GM19468 (cell line): ENCODE measurements around the gene GLDN.

ENCODE experiments used
- ATAC-seq: cut with Tn5 transposase; IDR thresholded peaks from one replicate; pipeline ENCODE4 v1.9.1; 2021; ENCODE audit warnings: mild to moderate bottlenecking, moderate library complexity, moderate number of reproducible peaks; ENCODE audit not compliant: unreplicated experiment; ENCODE audit errors: extremely low read depth

GLDN gene

GRCh38 chr15:51321316-51321715 lies 20.1 kb upstream of the GLDN start:
- no peak for ATAC-seq

- no peak for ATAC-seq
Observed at GRCh38 chr15:51322621-51323296, 18.7 kb upstream of the GLDN start.

DNA sequence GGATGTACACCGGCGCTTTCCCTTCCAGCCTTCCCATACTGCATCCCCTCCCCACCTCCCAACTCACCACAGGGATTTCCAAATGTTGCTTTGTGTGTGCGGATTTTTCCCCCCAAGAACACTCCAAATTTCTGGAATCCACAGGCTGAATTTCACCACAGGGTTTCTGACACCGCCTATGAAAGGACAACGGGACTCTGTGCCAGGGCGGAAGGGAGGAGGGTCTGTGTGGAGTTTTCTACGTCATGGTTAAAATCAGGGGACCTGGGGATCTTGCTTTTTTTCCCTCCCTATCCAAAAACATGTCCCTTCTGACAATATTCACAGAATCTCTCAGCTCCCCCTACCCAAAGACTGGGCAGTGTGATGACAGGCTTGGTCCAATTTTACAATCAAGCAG lies 17.7 kb upstream of the GLDN start:
- no peak for ATAC-seq

- ATAC-seq, result no peak
Observed at GRCh38 chr15:51325167-51325566, 16.3 kb upstream of the GLDN start.

DNA sequence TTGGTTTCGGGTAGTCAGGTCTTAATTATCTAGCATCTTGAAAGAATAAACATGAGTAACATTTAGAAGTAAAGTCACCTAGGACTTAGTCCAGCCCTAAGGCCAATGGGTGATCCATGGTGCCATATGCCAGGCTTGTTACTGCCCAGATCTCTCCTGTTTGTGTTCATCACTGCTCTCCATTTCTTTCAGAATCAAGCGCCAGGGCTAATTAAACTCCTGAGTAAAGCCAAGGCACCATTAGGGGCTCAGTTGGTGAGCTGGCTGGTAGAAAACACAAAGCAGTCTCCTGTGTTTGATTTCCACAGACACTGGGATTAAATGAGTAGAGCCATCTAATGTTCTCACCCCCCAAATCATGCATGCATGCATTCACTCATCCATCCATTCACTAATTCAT lies 14.4 kb upstream of the GLDN start:
- no peak for ATAC-seq

DNA sequence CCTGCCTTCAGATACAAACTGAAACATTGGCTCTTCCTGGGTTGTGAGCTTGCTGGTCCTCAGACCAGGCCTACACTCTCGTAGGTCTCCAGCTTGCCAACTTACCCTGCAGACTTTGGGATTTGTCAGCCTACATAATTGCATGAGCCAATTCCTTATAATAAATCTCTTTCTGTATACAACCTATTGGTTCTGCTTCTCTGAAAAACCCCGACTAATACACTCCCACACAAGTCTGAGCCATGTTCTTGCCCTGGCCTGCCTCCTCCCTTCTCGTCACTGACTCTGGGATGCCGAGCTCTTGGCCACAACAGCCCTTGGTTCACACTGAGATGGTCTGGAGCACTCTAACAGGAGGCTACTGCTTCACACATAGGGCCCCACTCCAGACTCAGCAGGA lies 12.5 kb upstream of the GLDN start:
- no peak for ATAC-seq

GRCh38 chr15:51331141-51331540 lies 10.3 kb upstream of the GLDN start:
- no peak for ATAC-seq

GRCh38 chr15:51332206-51333147 lies 9.0 kb upstream of the GLDN start:
- ATAC-seq, result no peak

- no peak for ATAC-seq
Observed at GRCh38 chr15:51333571-51333970, 7.9 kb upstream of the GLDN start.

DNA sequence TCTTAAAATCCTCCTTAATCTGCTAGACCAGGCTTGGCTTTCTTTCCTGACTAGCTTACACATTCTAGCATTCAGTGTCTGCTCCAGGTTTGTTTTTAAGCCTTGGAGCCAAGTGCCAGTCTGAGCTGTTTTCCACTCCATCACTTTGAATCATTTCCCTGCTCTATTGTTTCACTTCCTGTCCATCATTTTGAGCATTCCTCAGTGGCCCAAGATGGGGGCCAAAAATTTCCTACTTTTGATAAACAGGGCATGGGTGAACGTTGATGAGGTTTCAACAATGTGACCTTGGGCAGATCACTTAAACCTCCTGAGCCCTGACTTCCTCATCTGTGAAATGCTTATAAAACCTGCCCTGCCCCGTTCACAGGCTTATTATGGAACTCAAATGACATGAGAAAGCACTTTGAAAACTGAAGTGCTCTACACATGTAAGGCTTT lies 7.4 kb upstream of the GLDN start:
- no peak for ATAC-seq

DNA sequence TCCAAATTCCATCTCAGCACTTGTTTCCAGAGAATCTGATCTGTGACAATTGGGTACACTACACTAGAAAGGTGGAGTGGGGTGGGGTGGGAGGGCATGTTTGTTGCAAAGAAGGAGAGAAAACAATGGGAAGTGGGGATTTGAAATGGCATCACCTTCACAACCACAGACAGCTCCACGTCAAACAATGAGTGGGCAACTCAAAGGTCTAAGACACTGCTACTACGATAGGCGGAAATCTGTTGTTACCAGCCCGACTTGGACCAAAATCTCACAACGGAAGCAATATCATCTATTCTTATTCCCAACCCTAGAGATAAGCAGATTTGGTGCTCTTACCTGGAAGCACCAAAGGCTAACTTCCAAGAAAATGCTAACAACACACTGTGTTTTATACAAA lies 6.4 kb upstream of the GLDN start:
- no peak for ATAC-seq

GRCh38 chr15:51335538-51336410 lies 5.7 kb upstream of the GLDN start:
- no peak for ATAC-seq

- no peak for ATAC-seq
Observed at GRCh38 chr15:51338496-51338895, 3.0 kb upstream of the GLDN start, which contains the start of gene CYP19A1. CYP19A1 (minus strand) TSS chr15:51338596; CDS start chr15:51242912, 95,684 bp downstream.

DNA sequence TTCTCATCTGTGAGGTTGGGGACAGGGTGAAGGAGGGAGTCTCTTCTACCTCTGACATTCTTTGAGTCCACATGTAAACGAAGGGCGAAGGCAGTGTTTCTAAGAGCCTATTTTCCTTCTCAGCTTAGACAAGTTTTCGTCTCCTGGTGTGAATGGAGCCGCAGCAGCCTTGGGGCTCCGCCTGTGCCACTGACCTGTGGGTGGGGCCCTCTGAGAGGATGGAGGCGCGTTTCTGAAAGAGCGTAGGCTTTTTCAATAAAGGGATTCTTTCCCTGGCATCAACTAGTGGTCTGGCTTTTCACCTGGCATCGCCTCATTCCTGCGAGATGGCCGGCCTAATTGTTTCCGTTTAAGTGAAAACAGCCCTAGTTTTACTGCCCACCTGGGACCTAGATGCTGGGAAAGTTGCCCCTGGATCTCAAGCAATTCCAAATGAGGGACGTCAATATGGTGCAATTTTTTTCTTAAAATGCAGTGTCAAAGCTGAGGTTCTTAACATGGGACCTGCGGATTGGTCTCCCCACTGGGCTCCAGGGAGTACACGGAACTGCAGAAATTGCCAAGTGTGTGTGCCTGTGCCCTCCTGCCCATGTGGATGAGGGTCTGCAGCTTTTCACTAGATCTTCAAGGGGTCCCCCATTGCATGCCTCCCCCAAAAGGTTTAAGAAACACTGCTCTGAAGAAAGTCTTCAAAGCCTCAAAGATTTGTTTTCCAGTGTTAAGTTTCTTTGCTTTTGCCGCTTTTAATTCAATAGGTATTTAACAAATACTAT lies 958 bp downstream of the GLDN start:
- no peak for ATAC-seq

- ATAC-seq, result no peak
Observed at GRCh38 chr15:51343466-51343865, 2.0 kb downstream of the GLDN start.

- ATAC-seq, result no peak
Observed at GRCh38 chr15:51346136-51346535, 4.7 kb downstream of the GLDN start.

DNA sequence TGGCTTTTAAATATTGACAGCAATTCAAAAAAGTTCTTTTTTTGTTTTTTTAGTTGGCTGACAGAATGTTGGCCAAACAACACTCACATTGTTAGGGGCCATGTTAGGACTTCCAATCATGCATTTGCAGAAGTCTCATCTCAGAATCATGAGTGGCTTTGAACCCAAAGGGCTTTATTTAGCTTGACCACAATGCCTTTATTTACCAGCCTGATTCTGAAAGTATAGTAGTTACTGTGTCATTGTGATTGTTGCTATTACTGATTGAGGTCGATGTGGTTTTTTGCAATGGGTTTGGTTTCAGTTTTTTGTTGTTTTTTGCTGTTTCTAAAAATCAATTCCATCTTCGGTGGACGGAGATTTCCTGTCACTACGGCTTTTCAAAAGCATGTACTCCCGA lies 7.2 kb downstream of the GLDN start:
- peak; percentile 90 for ATAC-seq

DNA sequence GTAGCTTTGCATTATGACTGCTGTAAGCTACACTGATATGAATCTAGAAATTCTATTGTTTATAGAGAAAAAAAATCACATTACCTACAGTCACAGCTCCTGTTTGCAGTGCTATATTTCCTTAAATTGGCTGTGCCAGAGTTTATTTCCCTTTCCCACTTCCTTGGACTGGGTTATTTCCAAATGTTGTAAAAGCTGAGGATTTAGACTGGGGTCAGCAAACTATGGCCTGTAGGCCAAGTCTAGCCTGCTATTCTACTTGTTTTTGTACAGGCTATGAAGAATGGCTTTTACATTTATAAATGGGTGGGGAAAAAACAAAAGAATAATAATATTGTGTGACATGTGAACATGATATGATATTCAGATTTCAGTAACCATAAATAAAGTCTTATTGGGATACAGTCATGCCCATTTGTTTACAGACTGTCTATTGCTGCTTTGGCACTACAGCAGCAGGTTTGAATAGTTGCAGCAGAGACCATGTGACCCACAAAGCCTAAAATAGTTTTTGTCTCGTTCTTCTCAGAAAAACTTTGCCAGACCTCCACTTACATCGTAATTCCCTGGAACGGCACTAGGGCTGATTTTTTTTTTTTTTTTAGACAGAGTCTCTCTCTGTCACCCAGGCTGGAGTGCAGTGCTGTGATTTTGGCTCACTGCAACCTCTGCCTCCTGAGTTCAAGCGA lies 7.8 kb downstream of the GLDN start:
- ATAC-seq, result no peak

DNA sequence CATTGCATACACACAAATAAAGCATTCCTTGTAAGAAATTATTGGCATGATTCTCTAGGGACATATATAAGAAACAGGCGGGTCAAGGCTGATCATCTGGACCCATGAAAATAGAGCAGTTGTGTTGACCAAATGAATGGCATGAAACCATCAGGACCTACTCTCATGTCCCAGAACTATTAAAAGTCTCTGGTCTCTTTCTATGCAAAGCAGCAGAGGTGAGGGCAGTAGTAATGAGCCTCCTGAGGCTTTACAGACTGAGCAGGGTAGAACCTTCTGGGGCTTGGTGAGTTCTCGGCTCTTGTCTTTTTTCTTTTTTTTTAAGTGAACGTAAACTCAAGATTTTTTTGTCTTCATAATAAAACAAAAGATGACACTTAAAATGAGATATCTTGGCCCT lies 9.3 kb downstream of the GLDN start:
- no peak for ATAC-seq
